GM23338 (cell line): Measurements from ENCODE around the gene LPGAT1.

Experiments
- CREB1 ChIP-seq: fragments of 250-450 bp; sonication (Bioruptor Pico); IDR thresholded peaks from 2 replicates; pipeline ENCODE4 v1.5.0; 2020; ENCODE audit warnings: low read depth, mild to moderate bottlenecking, moderate library complexity
- CTCF ChIP-seq, 2 experiments: fragments of 200-600 bp in 1 of 2; sonication (generic) in 1 of 2; conservative IDR thresholded peaks; 2 replicates each; pipeline versions ENCODE4 v1.5.1 to v1.6.1; 2016 to 2017; ENCODE audit warnings: antibody characterized with exemption in 2 of 2, low read depth in 2 of 2, mild to moderate bottlenecking in 2 of 2, moderate library complexity in 1 of 2
- EZH2 ChIP-seq: fragments of 200-600 bp; sonication (generic); IDR thresholded peaks from one replicate; pipeline ENCODE4 v1.8.0; 2017; ENCODE audit warnings: antibody characterized with exemption, mild to moderate bottlenecking, low read depth; ENCODE audit not compliant: unreplicated experiment
- EZH2phosphoT487 ChIP-seq: fragments of 200-600 bp; sonication (generic); IDR thresholded peaks from one replicate; pipeline ENCODE4 v1.8.1; 2018; ENCODE audit warnings: antibody characterized with exemption; ENCODE audit not compliant: unreplicated experiment
- JUNB ChIP-seq: IDR thresholded peaks from one replicate; pipeline ENCODE4 v1.6.1; 2016; ENCODE audit warnings: antibody characterized with exemption; ENCODE audit not compliant: unreplicated experiment
- POLR2AphosphoS5 ChIP-seq: IDR thresholded peaks from 2 replicates; pipeline ENCODE4 v1.6.1; 2016; ENCODE audit warnings: antibody characterized with exemption, low read depth
- REST ChIP-seq: IDR thresholded peaks from one replicate; pipeline ENCODE4 v1.6.1; 2018; ENCODE audit warnings: antibody characterized with exemption; ENCODE audit not compliant: unreplicated experiment

GRCh38 chr1:211724687-211725196, 105.8 kb downstream of the LPGAT1 start:
- TF ChIP-seq CTCF (conservative IDR thresholded peaks at IDR 0.05; ENCODE audit: low read depth in 2 of 2) (no peak), EZH2 (no peak), EZH2phosphoT487 (no peak), POLR2AphosphoS5 (no peak), JUNB (no peak), CREB1 (CRISPR knock-in tag) (no peak), REST (no peak)
